ENCODE data around the gene AHSP.
"Not testable (repeated sequence)": the region's sequence is repeated elsewhere in the genome, so short reads cannot be mapped to it uniquely, and the experiment has no call there.

AHSP gene

GRCh38 chr16:31501226-31501965 is 26.3 kb upstream of the AHSP start:
- no peak for DNase-seq

- no peak for DNase-seq
Observed at GRCh38 chr16:31501966-31502348, 25.7 kb upstream of the AHSP start.

GRCh38 chr16:31502981-31503380 is 24.7 kb upstream of the AHSP start:
- DNase-seq = no peak

GRCh38 chr16:31503555-31503954 is 24.1 kb upstream of the AHSP start:
- not testable (repeated sequence) for DNase-seq

- DNase-seq = no peak
Observed at GRCh38 chr16:31504159-31504558, 23.5 kb upstream of the AHSP start.

GRCh38 chr16:31505483-31505882 is 22.2 kb upstream of the AHSP start:
- DNase-seq = no peak

GRCh38 chr16:31507617-31507928 is 20.1 kb upstream of the AHSP start:
- peak; percentile 75 for DNase-seq

- DNase-seq = peak; percentile 94
Observed at GRCh38 chr16:31507929-31508705, 19.6 kb upstream of the AHSP start, which contains the start of gene RUSF1. RUSF1 (minus strand) TSS chr16:31508391; CDS start chr16:31508373, 18 bp downstream.

- DNase-seq = peak; percentile 32
Observed at GRCh38 chr16:31508706-31509195, 18.9 kb upstream of the AHSP start.

GRCh38 chr16:31513126-31513525 is 14.6 kb upstream of the AHSP start:
- DNase-seq = no peak

- no peak for DNase-seq
Observed at GRCh38 chr16:31513884-31514283, 13.8 kb upstream of the AHSP start.

GRCh38 chr16:31517800-31518402 is 9.8 kb upstream of the AHSP start:
- DNase-seq = no peak

- DNase-seq = peak; percentile 63
Observed at GRCh38 chr16:31519759-31520431, 7.8 kb upstream of the AHSP start.

GRCh38 chr16:31521368-31521767 is 6.3 kb upstream of the AHSP start:
- no peak for DNase-seq

- DNase-seq = no peak
Observed at GRCh38 chr16:31522071-31522470, 5.6 kb upstream of the AHSP start.

- not testable (repeated sequence) for DNase-seq
Observed at GRCh38 chr16:31523768-31524167, 3.9 kb upstream of the AHSP start.

- DNase-seq = no peak
Observed at GRCh38 chr16:31525113-31525512, 2.6 kb upstream of the AHSP start.

GRCh38 chr16:31528523-31529107 is 915 bp downstream of the AHSP start:
- DNase-seq = no peak

- DNase-seq = no peak
Observed at GRCh38 chr16:31529108-31529936, 1.6 kb downstream of the AHSP start.

GRCh38 chr16:31529937-31530312 is 2.2 kb downstream of the AHSP start:
- DNase-seq = no peak

- no peak for DNase-seq
Observed at GRCh38 chr16:31530405-31530804, 2.7 kb downstream of the AHSP start.

- DNase-seq = no peak
Observed at GRCh38 chr16:31531096-31531495, 3.4 kb downstream of the AHSP start.
